Measurements from ENCODE around the gene SH3PXD2A.
"Not testable (repeated sequence)": the region's sequence is repeated elsewhere in the genome, so short reads cannot be mapped to it uniquely, and the experiment has no call there.

The SH3PXD2A gene

DNA sequence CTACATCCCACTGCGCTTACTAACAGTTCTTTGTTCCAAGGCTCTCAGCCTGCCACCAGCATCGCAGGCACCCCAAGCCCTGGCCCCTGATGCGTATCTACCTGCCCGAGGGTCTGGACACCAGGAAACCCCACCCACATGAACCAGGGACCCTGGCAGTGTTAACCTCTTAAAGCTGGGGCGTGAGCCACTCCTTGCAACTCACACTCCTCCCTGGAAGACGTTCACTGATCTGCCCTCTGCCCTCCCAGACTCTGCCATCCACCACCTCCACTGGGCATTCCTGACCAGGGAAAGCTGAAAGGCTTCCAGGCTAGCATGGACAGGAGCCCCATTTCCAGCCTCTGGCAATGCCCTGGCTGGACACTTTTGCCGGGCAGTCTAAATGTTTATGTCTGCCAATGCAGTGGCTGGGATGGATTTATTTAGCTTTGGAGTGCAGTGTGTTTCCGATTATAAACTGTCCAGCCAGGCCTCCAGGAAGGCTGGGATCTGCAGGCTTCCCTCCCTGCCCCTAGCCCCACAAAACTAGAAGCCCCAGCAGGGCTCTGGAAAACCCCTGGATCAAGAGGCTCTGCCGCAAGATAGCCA, 244.4 kb downstream of the SH3PXD2A start:
- DNase-seq: no peak

DNA sequence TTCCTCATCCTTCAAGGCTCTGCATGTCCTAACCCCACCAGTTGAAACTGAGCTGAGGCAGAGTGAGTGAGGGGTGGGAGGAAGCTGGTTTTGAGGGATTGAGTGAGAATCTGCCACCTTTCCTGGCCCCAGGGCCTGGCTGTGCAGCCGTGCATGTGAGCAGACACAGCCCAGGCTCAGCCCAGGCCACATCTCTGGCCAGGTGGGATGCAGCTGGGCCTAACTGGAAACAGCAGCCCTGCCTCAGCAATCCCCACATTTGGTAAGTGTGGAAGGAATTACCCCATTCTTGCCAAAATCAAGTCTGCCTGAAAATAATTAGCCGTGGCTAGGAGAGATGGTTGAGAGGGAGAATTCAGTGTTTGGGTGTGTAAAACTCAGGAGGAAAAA, 245.3 kb downstream of the SH3PXD2A start:
- no peak for DNase-seq

DNA sequence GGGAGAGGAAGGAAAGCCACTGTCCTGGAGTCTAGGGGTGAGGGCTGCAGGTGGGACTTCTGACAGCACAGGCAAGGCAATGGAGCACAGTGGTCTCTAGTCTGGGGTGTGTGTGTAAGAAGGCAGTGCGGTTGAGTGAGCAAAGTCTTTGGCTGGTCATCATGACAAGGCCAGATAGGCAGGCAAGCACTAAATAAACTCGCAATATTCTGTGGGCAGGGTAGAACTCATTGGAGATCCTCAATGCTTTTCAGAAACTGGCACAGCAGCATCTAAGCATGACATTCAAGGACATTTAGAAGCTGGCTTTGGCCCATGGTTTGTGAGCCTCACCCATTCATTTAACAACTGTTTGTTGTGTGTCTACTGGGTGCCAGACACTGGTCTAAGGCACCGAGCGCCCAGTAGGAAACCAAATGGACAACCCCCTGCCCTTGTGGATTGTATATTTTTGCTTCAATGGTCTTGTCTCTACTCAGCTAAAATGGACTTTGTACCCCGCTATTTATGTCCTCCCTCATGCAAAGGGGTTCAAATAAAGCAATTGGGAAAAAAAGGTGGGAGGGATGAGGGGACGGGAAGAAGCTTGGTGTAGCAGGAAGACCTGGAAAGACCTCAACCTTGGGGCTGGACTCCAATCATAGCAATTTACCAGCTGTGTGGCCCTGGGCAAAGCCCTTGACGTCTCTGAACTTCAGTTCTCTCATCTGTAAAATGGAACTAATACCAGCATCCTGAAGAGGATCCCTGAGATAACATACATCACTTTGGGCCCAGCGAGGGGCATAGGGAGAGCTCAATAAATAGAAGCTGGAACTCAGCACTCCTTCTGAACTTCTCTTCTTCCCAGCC, 245.9 kb downstream of the SH3PXD2A start:
- no peak for DNase-seq

DNA sequence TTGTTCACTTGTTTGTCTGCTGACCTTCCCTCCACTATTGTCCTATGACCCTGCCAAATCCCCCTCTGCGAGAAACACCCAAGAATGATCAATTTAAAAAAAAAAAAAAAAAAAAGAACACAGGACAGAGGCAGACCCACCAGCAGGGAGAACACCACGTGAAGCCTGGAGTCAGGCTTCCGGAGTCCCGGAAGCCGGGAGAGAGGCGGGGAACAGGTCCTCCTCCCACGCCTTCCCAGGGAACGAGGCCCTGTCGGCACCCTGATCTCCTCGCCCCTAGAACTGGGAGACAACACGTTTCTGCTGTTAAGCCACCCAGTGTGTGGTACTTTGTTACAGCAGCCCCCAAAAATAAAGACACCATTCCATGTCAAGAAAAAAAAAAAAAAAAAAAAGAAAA, 247.3 kb downstream of the SH3PXD2A start:
- DNase-seq: not testable (repeated sequence)

DNA sequence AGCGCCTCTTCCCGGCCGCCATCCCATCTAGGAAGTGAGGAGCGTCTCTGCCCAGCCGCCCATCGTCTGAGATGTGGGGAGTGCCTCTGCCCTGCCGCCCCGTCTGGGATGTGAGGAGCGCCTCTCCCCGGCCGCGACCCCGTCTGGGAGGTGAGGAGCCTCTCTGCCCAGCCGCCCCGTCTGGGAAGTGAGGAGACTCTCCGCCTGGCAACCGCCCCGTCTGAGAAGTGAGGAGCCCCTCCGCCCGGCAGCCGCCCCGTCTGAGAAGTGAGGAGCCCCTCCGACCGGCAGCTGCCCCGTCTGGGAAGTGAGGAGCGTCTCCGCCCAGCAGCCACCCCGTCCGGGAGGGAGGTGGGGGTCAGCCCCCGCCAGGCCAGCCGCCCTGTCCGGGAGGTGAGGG, 248.3 kb downstream of the SH3PXD2A start:
- DNase-seq: not testable (repeated sequence)

DNA sequence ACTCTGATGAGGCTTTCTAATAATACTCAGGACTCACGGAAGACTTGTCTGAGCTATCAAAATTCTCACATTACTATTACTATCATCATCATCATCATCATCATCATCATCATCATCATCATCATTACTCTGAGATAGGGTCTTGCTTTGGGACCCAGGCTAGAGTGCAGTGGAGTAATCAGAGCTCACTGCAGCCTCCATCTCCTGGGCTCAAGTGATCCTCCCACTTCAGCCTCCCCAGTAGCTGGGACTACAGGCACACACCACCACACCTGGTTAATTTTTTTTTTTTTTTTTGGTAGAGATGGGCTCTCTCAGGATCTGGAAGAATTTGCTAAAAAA, 249.3 kb downstream of the SH3PXD2A start:
- DNase-seq: not testable (repeated sequence)

DNA sequence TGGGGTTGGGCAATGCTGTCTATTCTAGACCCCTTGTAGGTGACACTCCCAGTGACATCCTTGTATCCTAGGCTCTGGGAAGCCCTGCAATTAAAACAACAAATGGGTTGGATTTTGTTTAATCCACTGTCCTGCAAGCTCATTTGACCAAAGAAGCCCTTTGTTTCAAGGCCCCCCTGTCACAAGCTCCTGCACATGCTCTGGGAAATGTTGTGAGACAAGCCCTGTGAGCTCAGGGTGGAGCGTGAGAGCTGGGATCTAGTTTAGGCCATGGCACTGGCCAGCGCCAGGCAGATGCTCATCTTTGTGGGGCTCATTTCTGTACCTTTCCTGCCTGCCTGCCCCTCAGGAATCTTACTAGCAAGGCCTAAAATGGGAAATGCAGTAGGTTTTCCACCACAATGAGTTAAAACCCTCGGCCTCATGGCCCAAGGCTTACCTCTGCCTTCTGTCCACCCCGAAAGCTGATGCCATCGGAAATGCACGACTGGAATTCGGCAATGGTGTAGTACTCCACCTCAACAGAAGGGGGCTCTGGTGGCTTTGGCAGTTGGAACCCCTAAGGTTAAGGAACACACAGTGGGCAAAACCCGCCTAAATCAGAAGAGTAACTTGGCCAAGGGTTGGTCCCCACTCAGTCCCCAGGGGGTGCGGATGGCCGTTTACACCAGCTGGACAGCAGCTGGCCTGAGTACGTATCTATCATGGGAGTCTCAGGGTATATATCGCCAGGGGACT, 249.8 kb downstream of the SH3PXD2A start:
- DNase-seq: peak; percentile 24

DNA sequence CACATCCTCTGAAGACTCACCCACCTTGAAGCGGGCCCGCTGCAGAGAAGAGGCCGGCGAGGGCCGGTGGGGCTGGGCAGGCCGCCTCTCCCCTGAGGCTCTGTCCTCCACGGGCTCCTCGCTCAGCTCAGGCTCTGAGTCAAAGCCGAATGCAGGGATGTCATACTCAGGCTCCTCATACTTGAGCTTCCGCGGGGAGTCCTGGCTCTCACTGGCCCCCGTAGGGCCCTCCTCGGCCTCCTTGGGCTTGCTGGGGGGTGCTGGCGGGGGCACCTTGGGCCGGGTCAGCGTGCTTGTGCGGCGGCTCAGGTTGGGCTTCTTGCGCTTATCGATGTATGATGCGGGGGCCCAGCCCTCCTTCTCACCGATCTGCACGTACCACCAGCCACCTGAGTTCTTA, 252.0 kb downstream of the SH3PXD2A start:
- no peak for DNase-seq

DNA sequence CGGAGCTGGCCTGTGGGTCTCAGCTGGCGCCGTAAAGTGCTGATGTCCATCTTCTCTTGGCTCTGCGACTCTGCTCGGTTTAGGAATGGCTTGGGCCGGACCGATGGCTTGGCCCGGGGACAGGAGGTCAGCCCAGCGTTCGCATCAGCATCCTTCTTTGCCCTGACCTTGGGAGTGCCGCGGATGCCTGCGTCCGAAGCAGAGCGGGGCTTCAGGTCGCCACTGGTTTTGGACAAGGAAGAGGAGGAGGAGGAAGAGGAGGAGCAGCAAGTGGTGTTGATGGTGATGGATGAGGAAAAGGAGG, 252.6 kb downstream of the SH3PXD2A start:
- DNase-seq: no peak

DNA sequence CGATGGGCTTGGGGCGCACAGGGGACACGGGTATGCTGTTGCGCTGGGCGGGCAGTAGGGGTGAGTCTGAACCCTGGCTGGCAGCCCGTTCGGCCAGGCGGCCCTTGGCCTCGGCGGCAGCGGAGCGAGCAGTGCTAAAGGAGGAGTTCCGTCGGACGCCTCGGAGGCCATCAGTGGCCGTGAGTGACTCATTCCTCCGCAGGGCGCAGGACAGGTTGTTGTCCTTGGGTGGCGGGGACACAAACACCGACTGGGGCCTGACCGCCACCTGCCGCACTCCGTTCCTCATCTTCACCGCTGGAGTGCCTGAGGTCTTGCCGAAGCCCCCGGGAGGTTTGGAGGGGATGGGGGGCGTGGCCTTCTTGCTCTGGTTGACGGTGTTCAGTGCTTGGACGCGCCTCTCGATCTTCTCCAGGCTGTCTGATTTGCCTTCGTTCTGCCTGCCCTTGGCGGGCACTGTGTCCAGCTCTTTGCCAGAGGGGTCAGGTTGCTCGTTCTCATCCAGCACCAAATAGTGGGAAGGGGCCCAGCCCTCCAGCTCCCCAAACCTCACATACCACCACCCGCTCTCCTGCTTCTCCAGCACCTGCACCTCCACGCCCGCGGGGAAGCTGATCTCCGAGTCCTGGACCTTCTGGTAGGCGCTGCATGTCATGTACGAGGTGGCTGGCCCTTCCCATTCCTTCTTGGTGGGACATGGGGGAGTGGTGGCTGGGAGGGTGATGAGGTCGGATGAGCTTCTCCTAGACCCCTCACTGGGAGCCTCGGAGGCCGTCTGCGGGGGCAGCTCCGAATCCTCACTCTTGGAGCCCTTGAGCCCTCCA, 253.1 kb downstream of the SH3PXD2A start:
- DNase-seq: no peak

DNA sequence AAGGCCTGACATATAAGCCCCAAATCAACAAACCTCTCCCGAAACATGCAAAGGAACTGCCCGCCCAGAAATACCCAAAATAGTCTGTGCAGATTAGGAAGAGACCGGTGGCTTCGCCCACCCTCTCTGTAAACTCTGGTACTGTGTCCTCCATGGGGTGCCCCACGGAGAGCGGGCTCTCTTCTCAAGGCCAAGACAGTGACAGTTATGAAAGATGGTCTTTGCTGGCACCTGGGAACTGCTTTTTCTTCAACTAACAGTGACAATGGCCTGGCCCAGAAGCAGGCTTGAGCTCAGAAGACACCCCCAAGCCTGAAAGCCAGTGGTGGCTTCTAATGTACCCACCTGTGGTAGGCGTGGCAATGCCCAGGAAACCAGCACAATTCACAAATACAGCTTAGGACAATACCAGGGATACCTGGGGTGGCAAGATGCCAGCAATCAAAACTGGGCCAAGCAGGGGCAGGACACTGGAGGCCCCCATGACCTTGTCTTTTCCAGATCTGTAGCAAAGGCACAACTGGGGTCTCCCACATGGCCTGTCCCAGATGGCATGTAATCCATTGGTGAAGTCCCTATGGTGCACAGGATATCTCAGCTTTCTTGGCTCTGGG, 254.3 kb downstream of the SH3PXD2A start:
- DNase-seq: no peak

DNA sequence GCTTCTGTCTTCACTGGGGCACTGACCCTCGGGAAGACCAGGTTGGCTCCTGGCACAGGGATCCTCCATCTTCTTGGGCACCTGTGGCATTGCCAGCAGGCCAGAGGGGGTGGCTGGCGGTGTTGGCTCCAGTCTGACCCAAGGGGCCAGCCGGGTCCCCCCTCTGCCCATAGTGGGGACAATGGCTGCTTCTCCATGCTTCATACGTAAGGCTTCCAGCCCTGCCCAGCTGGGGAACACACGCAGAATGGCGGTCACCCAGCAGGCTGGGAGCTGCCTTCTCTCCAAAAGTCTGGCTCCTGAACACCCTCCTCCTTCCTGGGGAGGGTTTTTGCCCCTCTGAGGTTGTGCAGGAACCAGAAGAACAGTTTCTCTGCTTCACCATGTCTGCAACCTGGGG, 255.1 kb downstream of the SH3PXD2A start:
- DNase-seq: no peak

DNA sequence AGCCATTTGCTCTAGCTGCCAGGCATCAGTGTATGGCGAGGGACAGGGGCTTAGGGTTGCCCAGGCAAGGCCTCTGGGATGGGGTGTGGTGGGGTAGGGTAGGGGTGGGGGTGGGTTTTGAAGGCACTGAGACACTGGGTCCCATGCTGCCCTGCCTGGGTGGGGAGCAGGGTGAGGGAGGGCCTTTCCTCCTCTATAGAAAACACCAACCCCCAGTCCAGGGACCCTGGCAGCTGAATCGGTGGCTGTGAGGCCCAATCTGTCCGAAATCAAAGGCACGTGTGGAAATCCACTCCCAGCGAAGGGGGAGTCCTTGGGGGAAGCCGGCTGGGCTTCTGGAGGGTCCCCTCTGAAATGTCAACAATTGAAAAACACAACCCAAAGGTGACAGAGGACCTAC, 255.5 kb downstream of the SH3PXD2A start:
- no peak for DNase-seq

DNA sequence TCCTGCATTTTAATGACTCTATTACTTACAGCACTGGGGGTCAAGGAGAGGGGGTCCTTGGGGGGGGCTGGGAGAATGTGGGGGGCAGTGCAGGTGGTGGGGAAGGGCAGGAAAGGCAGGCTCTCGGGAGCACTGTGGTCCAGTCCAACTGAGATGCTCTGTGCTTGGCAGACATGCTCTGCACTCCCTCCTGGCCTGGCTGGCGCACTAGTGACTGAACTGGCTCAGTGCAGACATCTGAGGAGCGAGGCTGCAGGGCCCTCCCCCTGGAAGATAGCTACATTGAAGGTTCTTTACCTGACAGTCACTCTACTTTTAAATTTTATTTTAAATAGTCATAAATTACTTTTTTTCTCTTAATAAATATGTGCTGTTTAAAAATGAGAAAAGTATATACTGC, 256.2 kb downstream of the SH3PXD2A start:
- DNase-seq: no peak

DNA sequence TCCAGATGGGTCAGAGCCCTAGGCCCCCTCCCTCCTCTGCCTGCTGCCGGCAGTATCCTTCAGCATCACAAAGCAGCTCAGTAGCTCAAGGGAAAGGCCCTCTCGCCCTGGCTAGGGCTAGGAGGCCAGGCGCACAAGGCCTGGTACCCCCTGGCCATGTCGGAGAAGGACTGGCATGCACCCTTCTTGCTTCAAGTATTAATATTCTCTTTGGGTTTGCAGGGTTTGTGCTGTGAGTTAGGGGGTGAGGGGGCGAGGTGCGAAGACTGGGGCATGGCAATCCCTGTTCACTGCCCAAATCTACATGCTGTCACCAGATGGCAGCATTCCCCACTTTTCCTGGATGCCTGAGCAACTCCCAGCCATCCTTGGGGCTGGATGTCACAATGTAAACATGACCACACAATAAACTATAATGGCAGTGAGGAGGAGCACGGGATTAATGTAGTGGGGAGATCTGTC, 256.7 kb downstream of the SH3PXD2A start:
- DNase-seq: no peak

DNA sequence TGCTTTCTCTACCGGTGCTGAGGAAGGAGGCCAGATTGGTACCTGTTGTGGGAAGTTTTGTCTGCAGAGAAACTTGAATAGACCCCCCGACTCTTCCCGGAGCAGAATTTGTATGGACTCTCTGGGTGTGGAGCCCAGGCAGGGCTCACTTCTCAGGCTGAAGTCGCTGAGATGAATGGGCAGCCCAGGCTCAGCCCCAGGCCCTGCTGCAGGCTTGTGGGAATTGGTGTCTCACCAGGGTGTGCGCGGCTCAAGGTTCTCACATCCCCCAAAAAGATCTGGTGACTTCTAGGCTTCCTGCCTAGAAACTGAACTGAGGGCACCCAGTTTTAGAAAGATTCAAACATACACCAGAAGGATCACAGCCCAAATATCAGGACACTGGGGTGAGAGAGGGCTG, 258.4 kb downstream of the SH3PXD2A start:
- DNase-seq: no peak

DNA sequence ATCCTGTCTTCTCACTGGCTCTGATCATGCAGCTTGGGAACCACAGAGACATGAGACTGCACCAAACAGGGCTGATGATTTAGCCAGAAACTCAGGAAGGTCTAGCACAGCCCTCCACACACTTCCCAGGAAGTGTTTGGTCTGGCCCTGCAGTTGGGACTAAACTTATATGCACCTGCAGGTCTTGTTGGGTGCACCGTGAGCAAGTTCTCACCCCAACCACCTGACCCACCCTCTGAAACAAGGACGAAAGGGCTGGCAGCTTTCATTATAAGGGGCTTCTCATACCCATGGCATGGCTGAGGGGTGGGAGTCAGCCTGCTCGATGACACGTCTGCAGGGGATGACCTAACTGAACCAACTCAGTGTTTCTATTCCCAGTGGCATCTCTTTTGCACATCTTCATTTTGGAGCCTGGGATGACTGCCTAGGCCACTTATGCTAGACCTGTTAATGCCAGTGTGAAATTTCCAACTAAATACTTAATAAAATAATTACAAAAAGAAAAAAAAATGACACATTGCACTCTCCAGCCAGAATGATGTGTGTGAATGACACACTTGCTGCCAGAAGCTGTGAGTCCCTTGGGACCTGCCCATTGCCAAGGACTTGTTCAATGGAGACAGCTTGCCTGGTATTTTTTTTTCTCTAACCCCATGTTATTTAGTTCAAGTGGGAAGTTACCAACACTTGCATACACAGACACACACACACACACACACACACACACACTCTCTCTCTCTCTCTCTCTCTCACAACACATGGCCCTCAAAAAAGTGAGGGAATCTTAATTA, 259.2 kb downstream of the SH3PXD2A start:
- DNase-seq: no peak

DNA sequence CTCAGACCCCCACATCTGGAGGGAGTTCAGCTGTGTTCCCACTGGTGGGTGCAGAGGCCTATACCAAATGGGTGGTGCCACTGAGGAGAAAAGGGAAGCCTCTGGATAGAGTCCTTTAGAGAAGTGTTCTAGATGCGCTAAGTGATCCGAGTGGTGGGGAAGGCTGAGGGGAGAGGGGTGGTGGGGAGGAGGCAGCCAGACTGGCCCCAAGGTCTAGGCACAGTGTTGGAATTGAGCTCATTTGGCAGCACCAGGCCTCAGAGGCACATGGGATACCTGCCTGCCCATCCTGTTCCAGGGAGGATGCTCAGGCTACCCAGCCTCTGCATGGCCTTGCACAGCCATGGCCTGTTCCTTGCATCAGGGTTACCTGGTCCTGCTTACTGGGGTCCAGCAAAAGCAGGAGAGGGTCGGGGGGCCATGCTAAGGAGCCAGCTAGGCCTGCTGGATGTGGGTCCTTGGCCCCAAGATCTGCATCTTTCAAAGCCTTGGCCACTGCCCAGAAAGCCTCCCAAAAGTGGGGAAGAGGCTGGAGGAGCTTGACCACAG, 262.3 kb downstream of the SH3PXD2A start:
- no peak for DNase-seq

DNA sequence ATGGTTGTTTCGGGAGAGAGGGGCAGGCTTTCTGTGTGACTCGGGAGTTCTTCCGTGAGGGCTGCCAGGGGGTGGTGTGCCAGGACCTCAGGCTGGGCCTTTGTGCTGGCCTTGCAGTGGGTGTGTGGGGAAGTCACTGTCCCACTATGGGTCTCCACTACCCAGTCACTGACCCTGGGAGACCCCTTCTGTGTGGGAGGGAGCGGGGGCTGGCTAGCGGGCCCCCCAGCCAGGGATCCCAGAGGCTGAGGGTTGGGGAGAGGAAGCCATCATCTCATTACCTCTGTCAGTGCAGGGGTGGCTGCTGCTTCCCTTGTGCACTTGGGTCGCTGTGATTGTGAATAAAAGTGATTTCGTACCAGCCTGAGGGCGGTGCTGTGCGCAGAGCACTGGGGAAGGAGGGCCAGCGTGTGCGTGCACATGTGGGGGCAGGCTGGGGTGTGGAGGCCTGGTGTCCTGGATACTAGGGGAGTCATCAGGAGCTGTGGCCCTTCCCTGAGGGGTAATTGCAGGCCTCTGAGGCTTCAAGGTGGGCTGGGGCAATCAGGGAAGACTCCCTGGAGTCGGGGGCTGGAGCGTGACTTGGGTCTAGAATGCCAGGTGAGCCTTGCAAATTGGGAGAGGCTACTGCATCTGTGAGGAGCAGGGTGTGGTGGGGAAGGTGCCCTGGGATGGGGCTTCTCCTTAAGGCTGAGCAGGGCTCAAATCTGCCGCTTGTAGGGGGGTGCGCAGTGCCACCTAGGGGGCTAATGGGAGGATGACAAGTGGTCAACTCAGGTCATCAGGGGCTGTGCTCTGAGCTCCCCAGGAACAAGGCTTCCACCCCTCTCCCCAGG, 263.0 kb downstream of the SH3PXD2A start:
- DNase-seq: peak; percentile 20

DNA sequence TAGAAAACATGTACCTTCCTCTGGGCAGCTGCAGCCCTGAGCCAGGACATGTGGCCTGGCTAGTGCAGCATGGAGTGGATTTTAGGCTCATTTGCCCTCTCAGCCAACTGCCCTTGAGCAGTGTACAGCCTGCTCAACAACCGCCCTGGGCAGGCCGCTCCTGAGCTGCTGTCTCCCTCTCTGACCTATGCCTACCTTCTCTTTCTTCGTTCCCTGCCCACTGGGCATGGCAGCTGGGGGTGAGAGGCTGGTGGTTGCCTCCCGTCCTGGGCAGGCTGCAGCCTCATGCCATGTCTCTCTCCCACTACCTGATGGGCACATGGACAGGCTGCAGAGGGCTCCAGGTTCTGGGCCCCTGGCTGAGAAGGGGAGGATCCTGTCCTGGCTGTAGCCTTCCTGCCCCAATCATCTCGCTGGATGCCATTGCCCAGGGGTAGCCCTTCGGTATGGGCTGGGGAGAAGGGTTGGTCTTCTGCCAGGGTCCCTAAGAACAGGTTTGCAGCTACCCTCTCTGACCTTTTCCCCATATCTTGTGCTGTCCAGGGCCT, 264.6 kb downstream of the SH3PXD2A start:
- no peak for DNase-seq
